ENCODE results near the gene D2HGDH. TPM values are rescaled to one million over a fixed set of nuclear protein-coding genes. Genes with fewer than 3 reads are reported as not detected.

Gene D2HGDH
- total and polyA plus RNA-seq, 2 of the 13 experiments (the other 11 are each of a cell fraction or from before 2014, with no cell fraction given): 19.2 to 20.3 TPM

DNA sequence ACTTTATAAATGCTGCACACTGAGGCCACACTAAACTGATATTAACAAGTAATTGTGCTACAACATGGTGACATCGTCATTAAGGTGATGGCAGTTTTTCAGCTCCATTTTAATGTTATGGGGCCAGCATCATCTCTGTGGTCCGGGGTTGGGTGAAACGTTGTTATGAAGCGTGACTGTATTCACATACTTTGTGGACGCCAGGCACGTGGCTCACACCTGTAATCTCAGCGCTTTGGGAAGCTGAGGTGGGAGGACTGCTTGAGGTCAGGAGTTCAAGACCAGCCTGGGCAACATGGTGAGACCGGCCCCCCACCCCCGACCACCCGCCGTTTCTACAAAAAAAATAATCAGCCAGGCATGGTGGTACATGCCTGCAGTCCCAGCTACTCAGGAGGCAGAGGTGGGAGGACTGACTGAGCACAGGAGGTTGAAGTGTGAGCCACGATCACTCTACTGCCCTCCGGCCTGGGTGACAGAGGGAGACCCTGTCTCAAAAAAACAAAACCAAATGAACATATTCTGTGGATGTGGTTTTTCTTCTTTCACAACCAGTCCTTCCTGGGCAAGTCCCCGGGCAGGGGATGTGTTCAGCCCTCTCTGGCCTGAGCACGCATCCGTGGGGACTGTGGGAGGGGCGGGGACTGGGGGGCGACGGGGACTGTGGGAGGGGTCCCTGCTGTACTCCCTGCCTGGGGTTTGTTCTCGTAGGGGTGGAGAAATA is 29.3 kb downstream of the D2HGDH start:
- ChIA-PET POLR2A (interaction anchor here (0.9 to 5.2 kb wide), 3 partner anchors 9 to 45 kb away, joined by 3 to 37 read pairs (median 6); partner anchors contain the start of gene NEU4), CTCF (ENCODE audit: low intra/inter-chr PET ratio, low total read pairs) (no interaction called here)
- 89% methylated on average over 20 of the region's 20 CpGs for WGBS (ENCODE audit: low lambda C conversion rate)
- no peak for DNase-seq (ENCODE audit: low spot score)
- H3K27me3 ChIP-seq (ENCODE audit: control insufficient read depth in 1 of 2, insufficient read depth in 2 of 2, low read length in 2 of 2): no peaks in the 10 kb centered on the region
- FAIRE-seq: no peak
- no peaks in the 10 kb centered on the region for H3K9me3 ChIP-seq (ENCODE audit: low read length)
- ATAC-seq: no peak
- TF ChIP-seq, protein P1, sequence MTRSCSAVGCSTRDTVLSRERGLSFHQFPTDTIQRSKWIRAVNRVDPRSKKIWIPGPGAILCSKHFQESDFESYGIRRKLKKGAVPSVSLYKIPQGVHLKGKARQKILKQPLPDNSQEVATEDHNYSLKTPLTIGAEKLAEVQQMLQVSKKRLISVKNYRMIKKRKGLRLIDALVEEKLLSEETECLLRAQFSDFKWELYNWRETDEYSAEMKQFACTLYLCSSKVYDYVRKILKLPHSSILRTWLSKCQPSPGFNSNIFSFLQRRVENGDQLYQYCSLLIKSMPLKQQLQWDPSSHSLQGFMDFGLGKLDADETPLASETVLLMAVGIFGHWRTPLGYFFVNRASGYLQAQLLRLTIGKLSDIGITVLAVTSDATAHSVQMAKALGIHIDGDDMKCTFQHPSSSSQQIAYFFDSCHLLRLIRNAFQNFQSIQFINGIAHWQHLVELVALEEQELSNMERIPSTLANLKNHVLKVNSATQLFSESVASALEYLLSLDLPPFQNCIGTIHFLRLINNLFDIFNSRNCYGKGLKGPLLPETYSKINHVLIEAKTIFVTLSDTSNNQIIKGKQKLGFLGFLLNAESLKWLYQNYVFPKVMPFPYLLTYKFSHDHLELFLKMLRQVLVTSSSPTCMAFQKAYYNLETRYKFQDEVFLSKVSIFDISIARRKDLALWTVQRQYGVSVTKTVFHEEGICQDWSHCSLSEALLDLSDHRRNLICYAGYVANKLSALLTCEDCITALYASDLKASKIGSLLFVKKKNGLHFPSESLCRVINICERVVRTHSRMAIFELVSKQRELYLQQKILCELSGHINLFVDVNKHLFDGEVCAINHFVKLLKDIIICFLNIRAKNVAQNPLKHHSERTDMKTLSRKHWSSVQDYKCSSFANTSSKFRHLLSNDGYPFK (CRISPR knock-in tag; IDR thresholded peaks at IDR 0.05; ENCODE audit: borderline replicate concordance): no peak
- TF ChIP-seq ATF7 (IDR thresholded peaks at IDR 0.05) (0 out of 2 replicates have a peak, but pooled peaks have one; percentile 3), ATF7 (CRISPR knock-in tag; IDR thresholded peaks at IDR 0.05) (no peak)
- intact Hi-C loops (cut with micrococcal nuclease; ENCODE audit: unreplicated experiment): no loop called here
- no peaks in the 10 kb centered on the region for H3K79me2 ChIP-seq (ENCODE audit: insufficient read depth, low read length)
- in situ Hi-C loops (cut with HindIII; ENCODE audit: extremely low pct_ligation_motif_present, low pct_unique_long_range_greater_than_20kb): no loop called here
- no peaks in the 10 kb centered on the region for H4K20me1 ChIP-seq (ENCODE audit: insufficient read depth, low read length)
- H3K36me3 ChIP-seq (replicated peaks in 1 of 2; ENCODE audit: control insufficient read depth in 1 of 2, insufficient read depth in 2 of 2, low read length in 2 of 2): no peaks in the 10 kb centered on the region; a peak in 1 of 5 replicates
- BruUV-seq (replicated peaks): no TSS peak
- H2AFZ ChIP-seq (ENCODE audit: low read length): no peak overlapping the region
- peaks cover 7% of the 10 kb centered on the region; the same call in 1 of the 2 replicates for H3K4me1 ChIP-seq (ENCODE audit: insufficient read depth, low read length)
- no peak overlapping the region for H3K4me2 ChIP-seq (ENCODE audit: low read depth, low read length)
- no peak overlapping the region for H3K27ac ChIP-seq (ENCODE audit: extremely low read length, insufficient read depth, low read length)
- no peak overlapping the region for H3K4me3 ChIP-seq (replicated peaks in 1 of 3; ENCODE audit: insufficient read depth in 1 of 3, low read depth in 2 of 3, low read length in 3 of 3)
- no peak overlapping the region for H3K9ac ChIP-seq (ENCODE audit: insufficient read depth, low read depth, low read length)

All from HepG2 (cell line).